ENCODE measurements around the gene S100A5. TPM values are rescaled to one million over a fixed set of nuclear protein-coding genes. Genes with fewer than 3 reads are reported as not detected.

The S100A5 gene
- total RNA-seq, 1 donor from 2014 or later = not detected

DNA sequence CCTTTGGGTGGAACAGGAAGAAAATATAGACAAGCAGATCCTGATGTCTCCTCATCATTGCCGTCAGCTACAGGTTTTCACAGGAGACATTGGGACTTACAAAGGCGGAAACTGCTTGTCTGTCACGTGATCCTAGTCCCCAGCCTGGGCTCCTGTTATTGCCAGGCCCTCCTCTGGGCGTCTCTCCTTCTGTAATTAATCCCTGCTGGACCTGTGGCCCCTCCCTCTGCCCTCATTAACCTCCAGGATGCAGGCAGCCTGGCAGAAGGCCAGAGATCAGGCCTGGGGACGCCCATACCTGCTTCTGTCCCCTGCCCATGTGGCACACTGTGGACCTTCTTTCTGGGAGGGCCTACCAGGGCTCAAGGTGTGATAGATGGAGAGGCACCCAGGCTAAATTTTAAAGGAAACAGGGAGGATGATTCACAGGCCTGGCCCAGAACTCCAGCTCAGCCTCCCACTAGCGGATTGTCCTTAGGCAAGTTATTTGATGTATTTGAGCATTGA, 2.4 kb downstream of the S100A5 start:
- no peak overlapping the region for H3K27ac Mint-ChIP-seq (ENCODE audit: unreplicated experiment)

DNA sequence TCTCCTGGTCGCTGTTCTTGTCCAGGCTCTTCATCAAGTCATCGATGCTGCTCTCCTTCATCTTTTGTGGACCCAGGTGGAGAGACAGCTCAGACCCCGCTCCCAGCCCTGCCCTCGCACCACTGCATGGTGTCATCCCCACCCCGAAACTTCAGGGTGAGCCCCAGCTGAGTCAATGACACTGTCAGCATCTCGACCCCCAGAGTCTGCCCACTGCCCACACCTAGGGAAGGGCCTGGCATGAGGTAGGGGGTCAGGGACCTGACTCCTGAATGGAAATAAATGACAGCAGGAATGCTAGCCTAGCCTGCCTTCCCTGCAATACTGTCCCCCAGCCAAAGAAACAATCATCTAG, 3.4 kb downstream of the S100A5 start:
- DNase-seq (ENCODE audit: low read depth, low spot score) = no peak
- TF ChIP-seq, protein P1, sequence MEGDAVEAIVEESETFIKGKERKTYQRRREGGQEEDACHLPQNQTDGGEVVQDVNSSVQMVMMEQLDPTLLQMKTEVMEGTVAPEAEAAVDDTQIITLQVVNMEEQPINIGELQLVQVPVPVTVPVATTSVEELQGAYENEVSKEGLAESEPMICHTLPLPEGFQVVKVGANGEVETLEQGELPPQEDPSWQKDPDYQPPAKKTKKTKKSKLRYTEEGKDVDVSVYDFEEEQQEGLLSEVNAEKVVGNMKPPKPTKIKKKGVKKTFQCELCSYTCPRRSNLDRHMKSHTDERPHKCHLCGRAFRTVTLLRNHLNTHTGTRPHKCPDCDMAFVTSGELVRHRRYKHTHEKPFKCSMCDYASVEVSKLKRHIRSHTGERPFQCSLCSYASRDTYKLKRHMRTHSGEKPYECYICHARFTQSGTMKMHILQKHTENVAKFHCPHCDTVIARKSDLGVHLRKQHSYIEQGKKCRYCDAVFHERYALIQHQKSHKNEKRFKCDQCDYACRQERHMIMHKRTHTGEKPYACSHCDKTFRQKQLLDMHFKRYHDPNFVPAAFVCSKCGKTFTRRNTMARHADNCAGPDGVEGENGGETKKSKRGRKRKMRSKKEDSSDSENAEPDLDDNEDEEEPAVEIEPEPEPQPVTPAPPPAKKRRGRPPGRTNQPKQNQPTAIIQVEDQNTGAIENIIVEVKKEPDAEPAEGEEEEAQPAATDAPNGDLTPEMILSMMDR (conservative IDR thresholded peaks at IDR 0.05) = no peak
- Mint-ChIP-seq H3K27me3 (ENCODE audit: low read depth) (no peaks in the 10 kb centered on the region), H3K4me3 (no peak overlapping the region), H3K36me3 (ENCODE audit: low read depth) (no peaks in the 10 kb centered on the region), H3K9me3 (no peaks in the 10 kb centered on the region), H3K27ac (ENCODE audit: unreplicated experiment) (no peak overlapping the region), H3K4me1 (peaks cover 25% of the 10 kb centered on the region)

More for the DNA sequence above, 2.4 kb downstream of the S100A5 start:
- no peak overlapping the region for H3K4me3 Mint-ChIP-seq
- peaks cover 15% of the 10 kb centered on the region for H3K4me1 Mint-ChIP-seq
- no peaks in the 10 kb centered on the region for H3K36me3 Mint-ChIP-seq (ENCODE audit: low read depth)
- no peaks in the 10 kb centered on the region for H3K27me3 Mint-ChIP-seq (ENCODE audit: low read depth)
- TF ChIP-seq, protein P1 (conservative IDR thresholded peaks at IDR 0.05) = no peak
- DNase-seq (ENCODE audit: low read depth, low spot score) = no peak
- no peaks in the 10 kb centered on the region for H3K9me3 Mint-ChIP-seq

DNA sequence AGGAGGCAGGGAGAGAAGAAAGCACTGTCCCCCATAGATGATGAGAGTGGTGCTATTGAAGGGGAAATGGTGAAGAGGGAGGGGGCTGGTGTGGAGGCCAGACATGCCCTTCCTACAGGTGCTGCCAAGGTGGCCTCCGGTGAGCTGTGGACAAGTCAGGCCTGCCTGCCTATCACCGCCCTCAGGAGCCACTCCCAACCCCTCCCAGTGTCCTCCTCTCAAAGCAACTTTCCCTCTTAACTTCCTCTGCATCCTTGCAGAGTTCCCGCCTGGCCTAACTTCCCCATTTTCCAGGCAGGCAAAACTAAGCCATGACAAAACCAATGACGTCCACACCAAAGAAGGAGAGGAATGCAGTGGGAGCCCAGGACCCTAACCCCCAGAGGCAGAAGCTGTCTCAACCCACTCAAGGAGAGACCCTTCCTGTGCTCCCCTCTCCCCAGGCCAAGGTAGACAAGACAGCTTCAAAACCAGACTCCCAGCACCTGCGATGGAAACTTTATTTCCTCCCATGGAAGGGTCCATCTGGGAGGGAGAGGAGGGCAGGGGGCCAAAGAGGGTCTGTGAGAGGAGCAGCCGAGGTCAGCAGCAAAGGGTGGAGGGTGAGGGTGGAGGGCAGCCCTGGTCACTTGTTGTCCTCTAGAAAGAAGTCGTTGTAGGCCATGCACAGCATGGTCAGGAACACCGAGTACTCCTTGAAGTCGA, 3.9 kb downstream of the S100A5 start:
- TF ChIP-seq, protein P1 (conservative IDR thresholded peaks at IDR 0.05) = no peak
- Mint-ChIP-seq H3K4me3 (no peak overlapping the region), H3K4me1 (peaks cover 27% of the 10 kb centered on the region), H3K9me3 (no peaks in the 10 kb centered on the region), H3K27me3 (ENCODE audit: low read depth) (no peaks in the 10 kb centered on the region), H3K36me3 (ENCODE audit: low read depth) (no peaks in the 10 kb centered on the region), H3K27ac (ENCODE audit: unreplicated experiment) (no peak overlapping the region)
- DNase-seq (ENCODE audit: low read depth, low spot score) = no peak

DNA sequence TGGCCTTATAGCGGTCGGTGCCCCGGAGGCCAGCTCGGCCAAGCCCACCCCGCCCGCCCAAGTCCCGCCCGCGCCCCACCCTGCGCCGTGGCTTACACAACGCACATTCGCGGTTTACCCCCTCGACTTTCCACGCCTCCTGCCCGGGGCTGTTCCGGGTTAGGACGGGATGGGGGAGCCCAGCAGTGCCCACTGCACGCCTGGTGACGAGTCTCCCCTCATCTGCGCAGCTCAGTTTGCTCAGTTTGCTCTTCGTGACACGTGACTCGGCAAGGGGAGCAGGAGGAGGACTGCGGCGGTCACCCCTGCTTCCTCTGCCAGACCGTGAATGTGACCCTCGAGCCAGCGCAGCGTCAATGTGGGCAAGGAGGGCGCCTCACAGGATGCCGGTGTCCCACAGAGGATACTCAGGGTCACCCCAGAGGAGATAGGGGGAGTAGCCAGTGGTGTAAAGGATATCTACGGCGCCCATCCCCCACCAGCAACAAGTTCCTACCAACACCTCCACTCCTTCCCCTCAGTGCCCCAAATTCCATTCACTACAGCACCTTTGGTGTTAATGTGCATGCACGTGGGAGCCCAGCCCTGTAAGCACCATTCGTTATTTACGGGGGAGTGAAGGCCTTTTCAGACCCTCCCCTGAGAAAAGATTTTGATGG, 4.6 kb downstream of the S100A5 start:
- Mint-ChIP-seq H3K9me3 (no peaks in the 10 kb centered on the region), H3K27me3 (ENCODE audit: low read depth) (no peaks in the 10 kb centered on the region), H3K4me1 (peaks cover 27% of the 10 kb centered on the region), H3K4me3 (no peak overlapping the region), H3K27ac (ENCODE audit: unreplicated experiment) (no peak overlapping the region), H3K36me3 (ENCODE audit: low read depth) (no peaks in the 10 kb centered on the region)
- TF ChIP-seq, protein P1 (conservative IDR thresholded peaks at IDR 0.05) = no peak
- no peak for DNase-seq (ENCODE audit: low read depth, low spot score)

DNA sequence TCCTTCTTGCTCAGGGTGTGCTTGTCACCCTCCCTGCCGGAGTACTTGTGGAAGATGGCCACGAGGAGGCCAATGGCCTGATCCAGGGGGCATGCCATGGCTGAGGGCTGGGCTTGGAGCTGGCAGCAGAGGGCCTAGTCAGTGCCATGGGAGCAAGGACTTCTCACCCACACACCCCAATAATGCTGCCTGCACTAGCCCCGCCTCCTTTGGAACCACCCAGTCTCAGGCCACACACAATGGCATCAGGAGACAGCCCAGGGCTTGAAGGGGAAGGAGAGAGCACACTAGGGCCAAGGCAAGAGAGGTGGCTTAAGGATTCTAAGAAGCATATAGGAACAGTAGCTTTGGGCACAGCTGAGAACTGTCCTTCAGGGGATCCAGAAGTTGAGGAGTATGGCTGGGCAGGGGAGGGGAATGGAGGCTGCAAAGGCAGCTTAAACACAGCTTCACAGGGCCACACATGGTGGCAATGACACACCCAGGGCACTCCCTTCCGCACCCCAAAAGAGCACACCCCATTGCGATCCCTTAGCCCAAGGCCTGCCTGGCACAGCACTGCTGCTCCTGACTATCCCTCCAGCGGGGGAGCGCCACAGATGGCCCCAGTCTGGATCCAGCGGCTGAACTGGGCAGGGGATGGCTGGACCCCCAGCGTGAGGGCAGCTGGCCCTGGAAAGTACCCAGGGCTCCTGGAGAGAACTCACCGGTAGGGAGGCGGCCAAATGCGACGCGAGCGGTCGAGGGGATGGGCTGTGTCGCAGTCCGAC, 5.3 kb downstream of the S100A5 start, which contains the start of gene S100A6:
Gene S100A6 (minus strand): TSS at position 750 of the 770 bp plus-strand sequence. CDS start 652 bp downstream, at position 98.
- H3K27me3 Mint-ChIP-seq (ENCODE audit: low read depth) = no peaks in the 10 kb centered on the region
- H3K36me3 Mint-ChIP-seq (ENCODE audit: low read depth) = no peaks in the 10 kb centered on the region
- no peaks in the 10 kb centered on the region for H3K9me3 Mint-ChIP-seq
- DNase-seq (ENCODE audit: low read depth, low spot score) = no peak
- TF ChIP-seq, protein P1 (conservative IDR thresholded peaks at IDR 0.05) = no peak
- H3K4me3 Mint-ChIP-seq = no peak within 1 kb of the TSS
- peak within 1 kb of the TSS; percentile 43 for H3K27ac Mint-ChIP-seq (ENCODE audit: unreplicated experiment)
- peaks cover 27% of the 10 kb centered on the region for H3K4me1 Mint-ChIP-seq
